GM06990 (cell line): ENCODE results near the gene NLGN4X.

Experiments used
- DNase-seq: peaks from one replicate; pipeline ENCODE4 v3.0.0-alpha.2; 2011; ENCODE audit not compliant: insufficient read length; ENCODE audit errors: extremely low read depth
- H3K27me3 ChIP-seq: replicated peaks from 2 replicates; pipeline ENCODE4 v1.6.0; 2011; ENCODE audit warnings: low read length; ENCODE audit not compliant: control insufficient read depth, insufficient read depth
- H3K36me3 ChIP-seq: 2 replicates; pipeline ENCODE4 v1.5.1; 2011; ENCODE audit warnings: low read length; ENCODE audit not compliant: control insufficient read depth, insufficient read depth
- H3K4me3 ChIP-seq: replicated peaks from 2 replicates; pipeline ENCODE4 v1.5.1; 2011; ENCODE audit warnings: low read depth, mild to moderate bottlenecking, control low read depth, low read length
- TF ChIP-seq, protein P1 (sequence below): IDR thresholded peaks from 2 replicates; pipeline ENCODE4 v1.5.1; 2011; ENCODE audit warnings: low read length, control low read depth, mild to moderate bottlenecking, inconsistent platforms; ENCODE audit not compliant: insufficient read depth, poor library complexity, severe bottlenecking

Gene NLGN4X

DNA sequence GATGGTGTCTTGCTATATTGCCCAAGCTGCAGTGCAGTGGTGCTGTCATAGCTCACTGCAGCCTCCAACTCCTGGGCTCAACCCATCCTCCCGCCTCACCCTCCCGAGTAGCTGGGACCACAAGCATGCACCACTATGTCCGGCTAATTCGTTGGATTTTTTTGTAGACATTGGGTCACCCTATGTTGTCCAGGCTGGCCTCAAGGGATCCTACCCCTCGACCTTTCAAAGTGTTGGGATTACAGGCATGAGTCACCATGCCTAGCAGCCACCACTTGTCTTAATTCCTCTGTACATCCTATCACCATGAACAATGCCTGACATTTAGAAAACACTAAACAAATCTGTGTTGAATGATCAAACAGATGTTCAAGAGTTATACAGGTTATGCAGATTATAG, 76.7 kb downstream of the NLGN4X start:
- H3K4me3 ChIP-seq = no peak overlapping the region
- no peaks in the 10 kb centered on the region for H3K27me3 ChIP-seq
- no peaks in the 10 kb centered on the region for H3K36me3 ChIP-seq
- no peak for DNase-seq
- TF ChIP-seq, protein P1, sequence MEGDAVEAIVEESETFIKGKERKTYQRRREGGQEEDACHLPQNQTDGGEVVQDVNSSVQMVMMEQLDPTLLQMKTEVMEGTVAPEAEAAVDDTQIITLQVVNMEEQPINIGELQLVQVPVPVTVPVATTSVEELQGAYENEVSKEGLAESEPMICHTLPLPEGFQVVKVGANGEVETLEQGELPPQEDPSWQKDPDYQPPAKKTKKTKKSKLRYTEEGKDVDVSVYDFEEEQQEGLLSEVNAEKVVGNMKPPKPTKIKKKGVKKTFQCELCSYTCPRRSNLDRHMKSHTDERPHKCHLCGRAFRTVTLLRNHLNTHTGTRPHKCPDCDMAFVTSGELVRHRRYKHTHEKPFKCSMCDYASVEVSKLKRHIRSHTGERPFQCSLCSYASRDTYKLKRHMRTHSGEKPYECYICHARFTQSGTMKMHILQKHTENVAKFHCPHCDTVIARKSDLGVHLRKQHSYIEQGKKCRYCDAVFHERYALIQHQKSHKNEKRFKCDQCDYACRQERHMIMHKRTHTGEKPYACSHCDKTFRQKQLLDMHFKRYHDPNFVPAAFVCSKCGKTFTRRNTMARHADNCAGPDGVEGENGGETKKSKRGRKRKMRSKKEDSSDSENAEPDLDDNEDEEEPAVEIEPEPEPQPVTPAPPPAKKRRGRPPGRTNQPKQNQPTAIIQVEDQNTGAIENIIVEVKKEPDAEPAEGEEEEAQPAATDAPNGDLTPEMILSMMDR = no peak

DNA sequence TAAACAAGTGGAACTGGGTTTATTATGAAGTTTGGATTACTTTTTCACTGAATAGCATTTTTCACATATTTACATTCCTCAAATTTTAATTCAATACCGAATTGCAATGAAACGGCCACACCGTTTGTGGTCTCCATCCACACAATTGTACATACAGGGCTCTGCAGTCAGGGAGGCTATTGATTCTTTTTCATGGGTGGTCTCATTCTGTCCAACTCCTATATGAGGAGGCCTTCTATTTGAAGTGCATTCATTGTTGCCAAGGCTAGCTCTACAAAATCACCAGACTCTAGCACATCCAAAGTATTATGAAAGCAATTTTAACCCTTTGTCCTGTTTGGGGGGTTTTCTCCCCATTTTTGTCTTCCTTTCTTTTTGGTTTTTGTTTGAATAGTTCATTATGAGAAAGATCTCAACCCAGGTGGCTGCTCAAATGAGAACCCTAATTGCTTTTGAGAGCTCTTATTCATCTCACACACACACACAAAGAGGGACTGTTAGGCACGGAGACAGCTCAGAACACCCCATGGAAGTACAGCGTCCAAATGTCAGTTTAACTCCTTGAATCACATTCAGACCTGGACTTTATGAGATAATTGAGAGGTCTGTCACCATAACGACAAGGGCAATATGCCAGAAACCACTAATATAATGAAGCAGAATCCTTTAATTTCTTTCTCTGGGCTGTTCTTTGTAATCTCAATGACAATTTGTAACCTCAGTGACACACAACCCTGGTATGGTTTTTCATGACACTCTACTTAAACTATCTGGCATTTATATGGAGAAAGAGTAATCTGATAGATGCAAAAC, 79.4 kb downstream of the NLGN4X start:
- H3K4me3 ChIP-seq = no peak overlapping the region
- no peaks in the 10 kb centered on the region for H3K36me3 ChIP-seq
- TF ChIP-seq, protein P1 = no peak
- no peak for DNase-seq
- no peaks in the 10 kb centered on the region for H3K27me3 ChIP-seq

DNA sequence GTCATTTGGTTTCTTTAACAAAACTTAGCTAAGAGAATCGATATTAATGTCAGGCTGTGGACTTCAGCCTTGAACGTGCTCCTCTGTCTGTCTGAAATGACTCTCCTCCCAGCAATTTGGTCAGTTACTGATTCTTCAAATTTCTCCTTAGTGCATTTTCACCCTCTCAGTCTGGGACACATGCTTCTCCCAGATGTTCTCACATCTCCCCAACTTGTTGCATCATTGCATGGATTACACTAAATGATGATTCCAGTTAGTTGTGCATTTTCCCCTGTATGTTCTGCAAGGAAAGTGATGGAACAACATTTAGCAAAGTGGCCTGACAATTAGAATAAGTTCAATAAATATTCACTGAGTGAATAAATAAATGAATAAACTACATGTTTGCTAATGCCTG, 94.4 kb downstream of the NLGN4X start:
- H3K36me3 ChIP-seq = no peaks in the 10 kb centered on the region
- no peaks in the 10 kb centered on the region for H3K27me3 ChIP-seq
- DNase-seq = no peak
- H3K4me3 ChIP-seq = no peak overlapping the region
- TF ChIP-seq, protein P1 = no peak

DNA sequence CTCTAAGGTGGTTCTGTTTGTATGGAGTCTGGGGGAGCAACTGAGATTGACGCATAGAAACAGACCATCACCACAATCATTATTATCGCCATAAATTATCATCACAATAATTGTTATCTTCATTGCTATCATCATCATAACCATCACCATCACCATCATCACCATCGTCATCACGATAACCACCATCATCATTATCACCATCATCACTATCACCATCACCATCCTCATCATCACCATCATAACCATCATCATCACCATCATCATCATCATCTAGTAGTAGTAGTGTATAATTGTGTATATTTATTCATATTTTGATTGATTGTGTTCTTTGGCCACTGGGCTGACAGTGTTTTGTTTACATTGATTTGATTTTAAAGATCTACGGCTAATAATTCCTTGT, 95.7 kb downstream of the NLGN4X start:
- DNase-seq = no peak
- H3K27me3 ChIP-seq = no peaks in the 10 kb centered on the region
- no peak overlapping the region for H3K4me3 ChIP-seq
- no peaks in the 10 kb centered on the region for H3K36me3 ChIP-seq
- TF ChIP-seq, protein P1 = no peak

DNA sequence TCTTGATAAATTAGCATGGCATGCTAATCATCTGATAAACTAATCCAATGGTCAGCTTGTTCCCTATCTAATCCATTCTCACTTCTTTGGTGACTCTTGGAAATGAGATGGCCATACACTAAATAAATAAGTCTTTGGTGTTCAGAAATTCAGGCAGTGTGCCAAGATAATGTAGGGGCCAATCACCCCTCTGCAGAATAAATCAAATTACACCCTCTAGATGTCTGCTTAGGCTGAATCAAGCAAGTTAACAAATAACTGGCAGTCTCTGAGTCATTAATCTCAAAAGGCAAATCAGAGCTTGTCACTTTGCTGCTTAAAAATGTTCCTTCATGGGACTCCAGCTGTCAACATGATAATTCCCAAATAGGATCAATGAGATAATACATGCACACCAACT, 97.4 kb downstream of the NLGN4X start:
- Histone ChIP-seq H3K36me3 (no peaks in the 10 kb centered on the region), H3K4me3 (no peak overlapping the region), H3K27me3 (no peaks in the 10 kb centered on the region)
- TF ChIP-seq, protein P1 = no peak
- no peak for DNase-seq
